Osteocyte (in vitro differentiated cells): ENCODE results near the gene OSGIN1. TPM values are rescaled to one million over a fixed set of nuclear protein-coding genes. Genes with fewer than 3 reads are reported as not detected.

Experiments used
- DNase-seq: peaks from one replicate; pipeline ENCODE4 v3.0.0; 2021; ENCODE audit warnings: mixed read lengths; ENCODE audit not compliant: unreplicated experiment; ENCODE audit errors: extremely low spot score
- H3K27ac Mint-ChIP-seq: one replicate; pipeline ENCODE4 v1.8.0; 2021; ENCODE audit warnings: mild to moderate bottlenecking, mixed read lengths; ENCODE audit not compliant: unreplicated experiment
- H3K27me3 Mint-ChIP-seq: one replicate; pipeline ENCODE4 v1.8.0; 2021; ENCODE audit warnings: mixed read lengths; ENCODE audit not compliant: unreplicated experiment
- H3K36me3 Mint-ChIP-seq: one replicate; pipeline ENCODE4 v1.8.0; 2021; ENCODE audit warnings: mixed read lengths; ENCODE audit not compliant: unreplicated experiment
- H3K4me1 Mint-ChIP-seq: one replicate; pipeline ENCODE4 v1.8.0; 2021; ENCODE audit warnings: mixed read lengths; ENCODE audit not compliant: unreplicated experiment
- H3K4me3 Mint-ChIP-seq: one replicate; pipeline ENCODE4 v1.8.0; 2021; ENCODE audit warnings: mild to moderate bottlenecking, moderate library complexity, mixed read lengths; ENCODE audit not compliant: unreplicated experiment
- H3K9me3 Mint-ChIP-seq: one replicate; pipeline ENCODE4 v1.8.0; 2021; ENCODE audit warnings: mixed read lengths; ENCODE audit not compliant: unreplicated experiment
- total RNA-seq: library from RNA; stranded (reverse); gene quantifications from 2 replicates; pipeline ENCODE4 v1.2.1, GENCODE V29; 2021
- TF ChIP-seq, protein P1 (sequence below): fragments of 200-600 bp; sonication (generic); IDR thresholded peaks from 2 replicates; pipeline ENCODE4 v1.5.0; 2021; ENCODE audit warnings: antibody characterized with exemption, mild to moderate bottlenecking, moderate library complexity

The OSGIN1 gene
- total RNA-seq, 1 donor from 2014 or later: 1.3 TPM

DNA sequence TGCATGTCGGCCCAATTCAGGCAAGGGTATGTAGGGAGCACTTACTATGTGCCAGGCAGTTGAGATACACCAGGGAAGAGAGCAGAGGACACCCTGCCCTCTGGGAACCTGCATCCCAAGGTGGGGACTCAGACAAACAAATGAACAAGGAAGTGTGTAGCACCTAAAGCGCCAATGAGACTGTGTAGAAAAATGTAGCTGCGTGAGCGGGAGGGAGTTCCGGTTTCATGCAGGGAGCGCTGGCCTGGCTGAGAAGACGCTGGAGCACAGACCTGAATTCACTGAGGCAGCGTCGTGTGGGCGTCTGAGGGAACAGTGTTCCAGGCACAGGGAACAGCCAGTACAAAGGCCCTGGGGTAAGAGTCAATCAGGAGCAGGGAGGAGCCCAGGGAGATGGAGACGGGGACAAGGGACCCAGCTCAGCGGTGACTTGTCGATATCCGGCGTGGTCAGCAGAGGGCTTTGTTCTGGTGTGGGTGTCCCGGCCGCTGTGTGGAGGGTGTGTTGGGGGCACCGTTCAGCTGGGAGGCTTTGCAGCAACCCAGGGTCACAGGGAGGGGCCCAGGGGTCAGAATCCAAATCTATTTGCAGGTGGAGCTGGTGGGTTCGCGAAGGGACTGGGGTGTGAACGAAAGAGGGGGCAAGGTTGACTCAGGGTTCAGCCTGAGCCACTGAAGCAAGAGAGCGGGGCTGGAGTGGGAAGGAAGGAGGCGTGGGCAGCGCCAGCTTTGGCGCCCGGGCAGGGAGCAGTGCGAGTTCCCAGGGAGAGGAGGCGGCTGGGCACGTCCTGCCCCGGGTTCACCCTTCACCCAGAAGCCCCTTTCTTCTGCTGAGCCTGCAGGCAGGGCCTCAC lies 17.8 kb upstream of the OSGIN1 start:
- Mint-ChIP-seq H3K27me3 (peaks cover 6% of the 10 kb centered on the region), H3K27ac (no peak overlapping the region), H3K4me3 (no peak overlapping the region), H3K36me3 (no peaks in the 10 kb centered on the region), H3K4me1 (no peaks in the 10 kb centered on the region), H3K9me3 (no peaks in the 10 kb centered on the region)
- TF ChIP-seq, protein P1, sequence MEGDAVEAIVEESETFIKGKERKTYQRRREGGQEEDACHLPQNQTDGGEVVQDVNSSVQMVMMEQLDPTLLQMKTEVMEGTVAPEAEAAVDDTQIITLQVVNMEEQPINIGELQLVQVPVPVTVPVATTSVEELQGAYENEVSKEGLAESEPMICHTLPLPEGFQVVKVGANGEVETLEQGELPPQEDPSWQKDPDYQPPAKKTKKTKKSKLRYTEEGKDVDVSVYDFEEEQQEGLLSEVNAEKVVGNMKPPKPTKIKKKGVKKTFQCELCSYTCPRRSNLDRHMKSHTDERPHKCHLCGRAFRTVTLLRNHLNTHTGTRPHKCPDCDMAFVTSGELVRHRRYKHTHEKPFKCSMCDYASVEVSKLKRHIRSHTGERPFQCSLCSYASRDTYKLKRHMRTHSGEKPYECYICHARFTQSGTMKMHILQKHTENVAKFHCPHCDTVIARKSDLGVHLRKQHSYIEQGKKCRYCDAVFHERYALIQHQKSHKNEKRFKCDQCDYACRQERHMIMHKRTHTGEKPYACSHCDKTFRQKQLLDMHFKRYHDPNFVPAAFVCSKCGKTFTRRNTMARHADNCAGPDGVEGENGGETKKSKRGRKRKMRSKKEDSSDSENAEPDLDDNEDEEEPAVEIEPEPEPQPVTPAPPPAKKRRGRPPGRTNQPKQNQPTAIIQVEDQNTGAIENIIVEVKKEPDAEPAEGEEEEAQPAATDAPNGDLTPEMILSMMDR: no peak
- DNase-seq: no peak

DNA sequence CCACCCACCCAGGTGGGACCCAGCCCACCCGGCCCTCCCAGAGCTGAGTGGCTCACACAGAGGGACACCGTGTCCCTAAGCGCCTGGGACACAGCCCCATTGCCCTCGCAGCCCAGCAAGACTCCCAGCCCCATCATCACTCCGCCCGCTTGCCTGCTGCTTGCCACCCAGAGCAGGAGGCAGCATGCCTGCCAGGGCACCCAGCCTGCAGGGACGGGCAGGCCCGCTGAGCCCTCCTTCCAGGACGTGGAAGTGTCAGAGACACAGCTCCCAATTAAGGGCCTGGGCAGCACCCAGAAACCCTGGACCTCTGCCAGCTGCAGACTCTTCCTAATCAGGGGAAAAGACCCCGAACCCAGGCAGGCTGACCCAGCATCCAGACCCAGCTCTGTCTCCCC lies 17.2 kb upstream of the OSGIN1 start:
- TF ChIP-seq, protein P1: no peak

DNA sequence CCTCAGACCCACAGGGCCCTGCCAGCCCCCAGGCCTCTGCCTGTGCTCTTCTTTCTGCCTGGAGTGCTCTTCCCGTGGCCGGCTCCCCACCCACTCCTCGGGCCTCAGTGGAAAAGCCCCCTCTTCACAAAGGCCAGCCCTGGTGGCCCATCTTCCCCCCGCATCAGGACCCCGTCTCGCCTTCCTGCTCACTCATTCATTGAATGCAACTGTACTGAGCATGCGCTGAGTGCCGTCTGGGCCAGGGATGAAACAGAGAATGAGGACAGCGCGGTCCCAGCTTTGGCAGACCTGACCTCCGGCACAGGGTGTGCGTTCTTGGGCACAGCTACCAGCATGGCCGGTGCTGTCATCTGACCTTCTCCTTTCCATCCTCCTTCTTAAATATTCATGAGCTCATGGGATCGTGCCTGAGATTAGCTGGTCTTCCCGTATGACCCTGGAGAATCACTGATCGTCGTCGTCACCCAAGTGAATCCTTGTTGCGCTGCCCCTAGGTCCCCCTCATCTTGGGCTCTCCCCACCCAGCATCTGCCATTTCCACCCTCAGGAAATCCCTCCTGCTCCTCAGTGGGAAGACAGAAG lies 16.4 kb upstream of the OSGIN1 start:
- Mint-ChIP-seq H3K4me1 (no peaks in the 10 kb centered on the region), H3K4me3 (no peak overlapping the region), H3K27ac (no peak overlapping the region), H3K27me3 (peaks cover 9% of the 10 kb centered on the region), H3K36me3 (no peaks in the 10 kb centered on the region), H3K9me3 (no peaks in the 10 kb centered on the region)
- TF ChIP-seq, protein P1: no peak
- DNase-seq: no peak

More for the DNA sequence above, 17.2 kb upstream of the OSGIN1 start:
- Mint-ChIP-seq H3K4me1 (no peaks in the 10 kb centered on the region), H3K4me3 (no peak overlapping the region), H3K27ac (no peak overlapping the region), H3K27me3 (peaks cover 7% of the 10 kb centered on the region), H3K9me3 (no peaks in the 10 kb centered on the region), H3K36me3 (no peaks in the 10 kb centered on the region)
- DNase-seq: no peak

DNA sequence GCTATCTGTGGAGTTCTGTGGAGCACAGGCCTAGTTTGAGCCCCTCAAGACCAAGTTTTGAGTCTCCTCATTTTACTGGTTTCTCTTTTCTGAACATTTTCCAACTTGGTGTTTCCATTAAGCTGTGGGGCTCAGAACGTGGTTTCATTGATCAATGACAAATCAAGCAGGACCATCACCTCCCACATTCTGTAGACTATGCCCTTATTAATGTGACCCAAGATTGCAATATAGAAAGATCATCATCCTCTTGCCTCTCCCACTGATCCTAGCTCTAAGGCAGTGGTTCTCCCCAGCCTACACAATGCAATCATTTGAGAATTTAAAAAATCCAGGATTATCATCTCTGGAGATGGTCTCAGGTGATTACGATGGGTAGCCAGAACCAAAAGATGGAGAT lies 15.8 kb upstream of the OSGIN1 start:
- Mint-ChIP-seq H3K36me3 (no peaks in the 10 kb centered on the region), H3K9me3 (no peaks in the 10 kb centered on the region), H3K4me1 (no peaks in the 10 kb centered on the region), H3K27ac (no peak overlapping the region), H3K27me3 (peaks cover 9% of the 10 kb centered on the region), H3K4me3 (no peak overlapping the region)
- no peak for DNase-seq
- TF ChIP-seq, protein P1: no peak
